Parathyroid adenoma (tissue), 2 donors: ENCODE results near the gene AP1S1.
A peak's percentile ranks its signal among the peaks of the same experiment; 100 is the strongest.
"Not testable (repeated sequence)": the region's sequence is repeated elsewhere in the genome, so short reads cannot be mapped to it uniquely, and the experiment has no call there.

Experiments used
- H2AFZ ChIP-seq: fragments of 300-600 bp; sonication (generic); one replicate; pipeline ENCODE4 v1.7.0; 2017; ENCODE audit warnings: antibody characterized with exemption, mild to moderate bottlenecking
- H3K27ac ChIP-seq: fragments of 300-600 bp; sonication (generic); one replicate; pipeline ENCODE4 v1.7.0; 2017
- H3K27me3 ChIP-seq: fragments of 300-600 bp; sonication (generic); one replicate; pipeline ENCODE4 v1.7.0; 2017; ENCODE audit warnings: low read length; ENCODE audit not compliant: control insufficient read depth, insufficient read depth
- H3K36me3 ChIP-seq: fragments of 300-600 bp; sonication (generic); one replicate; pipeline ENCODE4 v1.7.0; 2017; ENCODE audit warnings: low read length; ENCODE audit not compliant: control insufficient read depth, insufficient read depth
- H3K4me1 ChIP-seq: fragments of 300-600 bp; sonication (generic); one replicate; pipeline ENCODE4 v1.7.0; 2017; ENCODE audit warnings: control low read depth
- H3K4me2 ChIP-seq: fragments of 300-600 bp; sonication (generic); one replicate; pipeline ENCODE4 v1.7.0; 2017; ENCODE audit warnings: low read length
- H3K4me3 ChIP-seq: fragments of 300-600 bp; sonication (generic); one replicate; pipeline ENCODE4 v1.7.0; 2017; ENCODE audit warnings: low read depth, low read length
- H3K79me2 ChIP-seq: fragments of 300-600 bp; sonication (generic); one replicate; pipeline ENCODE4 v1.7.0; 2017; ENCODE audit warnings: control low read depth
- H3K9ac ChIP-seq: fragments of 300-600 bp; sonication (generic); one replicate; pipeline ENCODE4 v1.7.0; 2017; ENCODE audit warnings: mild to moderate bottlenecking
- H3K9me3 ChIP-seq: fragments of 300-600 bp; sonication (generic); one replicate; pipeline ENCODE4 v1.7.0; 2017; ENCODE audit warnings: low read length; ENCODE audit not compliant: control insufficient read depth
- TF ChIP-seq, protein P1 (sequence below): fragments of 300-600 bp; sonication (generic); IDR thresholded peaks from one replicate; pipeline ENCODE4 v1.7.0; 2017; ENCODE audit warnings: antibody characterized with exemption, mild to moderate bottlenecking
- donor health status: primary hyperparathyroidism.

AP1S1 gene

DNA sequence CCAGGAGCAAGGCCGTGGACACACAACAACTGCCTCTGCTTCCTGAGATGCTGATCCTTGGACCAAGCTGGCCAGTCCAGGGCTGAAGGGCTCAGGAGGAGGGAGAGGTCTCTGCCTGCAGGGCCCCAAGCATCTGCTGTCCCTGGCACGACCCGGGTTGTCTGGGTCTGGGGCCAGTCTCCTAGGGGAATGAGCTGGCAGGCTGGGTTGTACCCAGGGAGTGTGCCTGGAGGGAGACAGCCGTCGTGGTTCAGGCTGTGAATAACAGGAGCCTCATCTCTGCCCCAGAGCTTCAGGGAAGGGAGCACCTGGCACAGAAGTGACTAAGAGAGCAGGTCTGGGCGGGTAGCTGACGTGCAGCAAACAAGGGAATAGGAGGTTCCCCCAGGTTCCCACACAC is 45.3 kb upstream of the AP1S1 start:
- no peaks in the 10 kb centered on the region for H3K9me3 ChIP-seq
- no peaks in the 10 kb centered on the region for H3K27me3 ChIP-seq
- no peaks in the 10 kb centered on the region for H3K4me1 ChIP-seq
- no peak overlapping the region for H2AFZ ChIP-seq
- H3K79me2 ChIP-seq = no peaks in the 10 kb centered on the region
- no peak overlapping the region for H3K4me2 ChIP-seq
- no peak overlapping the region for H3K9ac ChIP-seq
- TF ChIP-seq, protein P1, sequence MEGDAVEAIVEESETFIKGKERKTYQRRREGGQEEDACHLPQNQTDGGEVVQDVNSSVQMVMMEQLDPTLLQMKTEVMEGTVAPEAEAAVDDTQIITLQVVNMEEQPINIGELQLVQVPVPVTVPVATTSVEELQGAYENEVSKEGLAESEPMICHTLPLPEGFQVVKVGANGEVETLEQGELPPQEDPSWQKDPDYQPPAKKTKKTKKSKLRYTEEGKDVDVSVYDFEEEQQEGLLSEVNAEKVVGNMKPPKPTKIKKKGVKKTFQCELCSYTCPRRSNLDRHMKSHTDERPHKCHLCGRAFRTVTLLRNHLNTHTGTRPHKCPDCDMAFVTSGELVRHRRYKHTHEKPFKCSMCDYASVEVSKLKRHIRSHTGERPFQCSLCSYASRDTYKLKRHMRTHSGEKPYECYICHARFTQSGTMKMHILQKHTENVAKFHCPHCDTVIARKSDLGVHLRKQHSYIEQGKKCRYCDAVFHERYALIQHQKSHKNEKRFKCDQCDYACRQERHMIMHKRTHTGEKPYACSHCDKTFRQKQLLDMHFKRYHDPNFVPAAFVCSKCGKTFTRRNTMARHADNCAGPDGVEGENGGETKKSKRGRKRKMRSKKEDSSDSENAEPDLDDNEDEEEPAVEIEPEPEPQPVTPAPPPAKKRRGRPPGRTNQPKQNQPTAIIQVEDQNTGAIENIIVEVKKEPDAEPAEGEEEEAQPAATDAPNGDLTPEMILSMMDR = no peak
- no peaks in the 10 kb centered on the region for H3K36me3 ChIP-seq
- H3K4me3 ChIP-seq = no peak overlapping the region
- H3K27ac ChIP-seq = no peak overlapping the region

DNA sequence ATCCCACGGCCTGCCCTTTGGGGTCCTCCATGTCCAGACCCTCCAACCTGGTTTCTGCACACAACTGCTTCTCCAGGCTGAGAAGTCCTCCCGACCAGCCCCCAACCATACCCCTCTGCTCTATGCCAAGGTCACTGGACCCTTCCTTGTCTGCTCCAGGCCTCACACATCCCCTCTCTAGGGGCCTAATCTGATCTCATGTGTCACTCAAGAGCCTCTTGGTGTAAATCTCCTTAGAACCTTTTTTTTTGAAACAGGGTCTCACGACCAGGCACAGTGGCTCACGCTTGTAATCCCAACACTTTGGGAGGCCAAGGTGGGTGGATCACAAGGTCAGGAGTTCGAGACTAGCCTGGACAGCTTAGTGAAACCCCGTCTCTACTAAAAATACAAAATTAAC is 44.9 kb upstream of the AP1S1 start:
- Histone ChIP-seq H3K9me3 (no peaks in the 10 kb centered on the region), H3K9ac (no peak overlapping the region), H3K27ac (no peak overlapping the region), H3K27me3 (no peaks in the 10 kb centered on the region), H3K79me2 (no peaks in the 10 kb centered on the region), H2AFZ (no peak overlapping the region), H3K4me1 (no peaks in the 10 kb centered on the region), H3K4me3 (no peak overlapping the region), H3K4me2 (no peak overlapping the region), H3K36me3 (no peaks in the 10 kb centered on the region)
- TF ChIP-seq, protein P1 = no peak

DNA sequence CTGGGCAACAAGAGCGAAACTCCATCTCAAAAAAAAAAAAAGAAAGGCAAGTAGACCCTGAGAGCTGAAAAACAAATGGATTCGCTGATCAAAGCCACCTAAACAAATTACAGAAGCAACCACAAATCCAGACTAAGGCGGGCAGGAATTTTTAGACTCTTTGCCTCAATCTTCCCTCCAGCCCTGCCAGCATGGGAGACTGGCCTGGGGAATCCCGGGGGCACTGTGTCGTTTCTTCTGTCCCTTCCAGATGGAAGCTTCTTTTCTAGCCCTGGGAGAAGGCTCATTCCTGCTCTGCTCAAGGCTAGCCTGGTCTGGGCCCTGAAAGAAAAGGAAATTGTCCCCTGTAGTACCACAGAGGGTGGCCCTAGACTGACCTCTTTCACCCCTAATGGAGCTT is 43.0 kb upstream of the AP1S1 start:
- TF ChIP-seq, protein P1 = no peak
- Histone ChIP-seq H2AFZ (no peak overlapping the region), H3K9me3 (no peaks in the 10 kb centered on the region), H3K79me2 (no peaks in the 10 kb centered on the region), H3K27ac (peak overlapping the region; percentile 6), H3K36me3 (no peaks in the 10 kb centered on the region), H3K9ac (no peak overlapping the region), H3K4me3 (no peak overlapping the region), H3K4me1 (no peaks in the 10 kb centered on the region), H3K27me3 (no peaks in the 10 kb centered on the region), H3K4me2 (no peak overlapping the region)

DNA sequence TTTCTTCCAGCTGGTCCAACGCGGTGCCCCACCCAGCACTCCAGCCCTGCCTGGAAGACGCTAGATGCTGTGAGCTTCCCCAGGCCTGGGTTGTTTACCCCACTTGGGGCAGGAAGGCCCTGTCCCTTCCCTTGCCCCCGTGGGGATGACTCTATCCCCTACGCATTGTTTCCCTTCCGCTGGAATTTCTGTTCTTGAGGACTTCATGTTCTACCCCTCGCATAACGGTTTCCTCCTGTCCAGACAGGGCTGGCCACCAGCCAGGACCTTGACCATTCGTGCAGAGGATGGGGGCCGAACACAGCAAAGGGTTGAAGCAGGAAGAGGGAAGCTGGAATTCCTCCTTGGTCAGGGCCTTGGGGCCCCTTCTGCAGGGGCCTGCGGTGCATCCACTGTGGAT is 42.0 kb upstream of the AP1S1 start:
- H2AFZ ChIP-seq = no peak overlapping the region
- TF ChIP-seq, protein P1 = no peak
- H3K9me3 ChIP-seq = no peaks in the 10 kb centered on the region
- no peak overlapping the region for H3K9ac ChIP-seq
- H3K4me2 ChIP-seq = no peak overlapping the region
- no peak overlapping the region for H3K4me3 ChIP-seq
- no peaks in the 10 kb centered on the region for H3K79me2 ChIP-seq
- H3K36me3 ChIP-seq = no peaks in the 10 kb centered on the region
- H3K27me3 ChIP-seq = no peaks in the 10 kb centered on the region
- peak overlapping the region; percentile 6 for H3K27ac ChIP-seq
- no peaks in the 10 kb centered on the region for H3K4me1 ChIP-seq

DNA sequence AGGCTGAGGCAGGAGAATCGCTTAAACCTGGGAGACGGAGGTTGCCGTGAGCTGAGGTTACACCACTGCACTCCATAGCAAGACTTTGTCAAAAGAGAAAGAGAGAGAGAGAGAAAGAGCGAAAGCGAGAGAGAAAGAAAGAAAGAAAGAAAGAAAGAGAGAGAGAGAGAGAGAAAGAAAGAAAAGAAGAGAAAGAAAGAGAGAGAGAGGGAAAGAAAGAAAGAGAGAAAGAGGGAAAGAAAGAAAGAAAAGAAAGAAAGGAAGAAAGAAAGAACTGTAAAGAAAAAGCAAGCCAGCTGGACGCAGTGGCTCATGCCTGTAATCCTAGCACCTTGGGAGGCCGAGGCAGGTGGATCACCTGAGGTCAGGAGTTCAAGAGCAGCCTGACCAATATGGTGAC is 41.1 kb upstream of the AP1S1 start:
- not testable (repeated sequence) for H3K9ac ChIP-seq, H3K4me2 ChIP-seq, H3K4me3 ChIP-seq, H3K79me2 ChIP-seq, H3K4me1 ChIP-seq, H3K9me3 ChIP-seq, H3K27me3 ChIP-seq, H3K27ac ChIP-seq, H3K36me3 ChIP-seq, H2AFZ ChIP-seq
